ENCODE measurements around the gene LEF1. TPM values are rescaled to one million over a fixed set of nuclear protein-coding genes. Genes with fewer than 3 reads are reported as not detected.

The LEF1 gene
- total RNA-seq, 1 donor from 2014 or later, result 2.8 TPM

DNA sequence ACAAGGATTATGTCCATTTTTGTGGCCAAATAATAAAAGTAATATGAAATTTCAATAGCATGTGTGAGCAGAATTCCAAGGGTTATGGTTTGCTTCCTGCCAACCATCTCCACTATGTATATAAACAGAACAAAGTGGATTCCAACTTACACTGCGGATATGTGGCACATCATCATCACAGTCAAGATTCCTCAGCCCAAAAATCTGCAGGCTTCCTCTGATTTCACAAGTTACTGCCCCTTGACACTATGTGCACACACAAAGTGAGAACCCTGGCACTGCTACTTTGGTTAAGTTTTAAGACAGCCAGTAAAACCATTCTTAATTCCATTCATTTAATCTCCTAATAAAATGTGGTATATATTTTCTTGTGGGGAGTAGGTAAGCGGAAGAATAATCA lies 76.4 kb downstream of the LEF1 start:
- no peak for DNase-seq (ENCODE audit: low spot score)
- Mint-ChIP-seq H3K36me3 (ENCODE audit: low read depth) (no peaks in the 10 kb centered on the region), H3K9me3 (ENCODE audit: low read depth) (no peaks in the 10 kb centered on the region), H3K4me1 (ENCODE audit: low read depth) (no peaks in the 10 kb centered on the region), H3K27me3 (ENCODE audit: low read depth) (no peaks in the 10 kb centered on the region), H3K27ac (ENCODE audit: unreplicated experiment) (no peak overlapping the region), H3K4me3 (ENCODE audit: unreplicated experiment) (no peak overlapping the region)
- no peak for TF ChIP-seq CTCF (IDR thresholded peaks at IDR 0.05)

GRCh38 chr4:108087293-108087967 lies 81.3 kb downstream of the LEF1 start:
- Mint-ChIP-seq H3K9me3 (ENCODE audit: low read depth) (no peaks in the 10 kb centered on the region), H3K27me3 (ENCODE audit: low read depth) (no peaks in the 10 kb centered on the region), H3K27ac (ENCODE audit: unreplicated experiment) (no peak overlapping the region), H3K4me3 (ENCODE audit: unreplicated experiment) (no peak overlapping the region), H3K4me1 (ENCODE audit: low read depth) (no peaks in the 10 kb centered on the region), H3K36me3 (ENCODE audit: low read depth) (no peaks in the 10 kb centered on the region)
- no peak for TF ChIP-seq CTCF (IDR thresholded peaks at IDR 0.05)
- DNase-seq (ENCODE audit: low spot score), result no peak

GRCh38 chr4:108081256-108081655 lies 87.5 kb downstream of the LEF1 start:
- Mint-ChIP-seq H3K27ac (ENCODE audit: unreplicated experiment) (no peak overlapping the region), H3K4me1 (ENCODE audit: low read depth) (no peaks in the 10 kb centered on the region), H3K27me3 (ENCODE audit: low read depth) (no peaks in the 10 kb centered on the region), H3K9me3 (ENCODE audit: low read depth) (no peaks in the 10 kb centered on the region), H3K36me3 (ENCODE audit: low read depth) (no peaks in the 10 kb centered on the region), H3K4me3 (ENCODE audit: unreplicated experiment) (no peak overlapping the region)
- TF ChIP-seq CTCF (IDR thresholded peaks at IDR 0.05), result no peak
- DNase-seq (ENCODE audit: low spot score), result no peak

GRCh38 chr4:108080747-108081146 lies 88.0 kb downstream of the LEF1 start:
- Mint-ChIP-seq H3K36me3 (ENCODE audit: low read depth) (no peaks in the 10 kb centered on the region), H3K4me1 (ENCODE audit: low read depth) (no peaks in the 10 kb centered on the region), H3K9me3 (ENCODE audit: low read depth) (no peaks in the 10 kb centered on the region), H3K27ac (ENCODE audit: unreplicated experiment) (no peak overlapping the region), H3K27me3 (ENCODE audit: low read depth) (no peaks in the 10 kb centered on the region), H3K4me3 (ENCODE audit: unreplicated experiment) (no peak overlapping the region)
- no peak for DNase-seq (ENCODE audit: low spot score)
- TF ChIP-seq CTCF (IDR thresholded peaks at IDR 0.05), result no peak

- Mint-ChIP-seq H3K4me1 (ENCODE audit: low read depth) (no peaks in the 10 kb centered on the region), H3K27me3 (ENCODE audit: low read depth) (no peaks in the 10 kb centered on the region), H3K27ac (ENCODE audit: unreplicated experiment) (no peak overlapping the region), H3K36me3 (ENCODE audit: low read depth) (no peaks in the 10 kb centered on the region), H3K4me3 (ENCODE audit: unreplicated experiment) (no peak overlapping the region), H3K9me3 (ENCODE audit: low read depth) (no peaks in the 10 kb centered on the region)
- no peak for TF ChIP-seq CTCF (IDR thresholded peaks at IDR 0.05)
- DNase-seq (ENCODE audit: low spot score), result no peak
These were observed 90.6 kb downstream of the LEF1 start for GRCh38 chr4:108078024-108078733.

All from chondrocyte (in vitro differentiated cells).